SK-N-SH treated with all-trans-retinoic acid at 6 μM for 48 hours (cell line): Measurements from ENCODE around the gene CYFIP1.

Source experiments
- ARNTL ChIP-seq: fragments of 450-650 bp; formaldehyde crosslinking; IDR thresholded peaks from 2 replicates; pipeline ENCODE4 v1.5.0; 2020; ENCODE audit warnings: low read depth, mild to moderate bottlenecking, moderate library complexity, borderline replicate concordance
- ISL1 ChIP-seq: fragments of 250-450 bp; sonication (Bioruptor Pico); IDR thresholded peaks from 2 replicates; pipeline ENCODE4 v2.1.2; 2022; ENCODE audit warnings: mild to moderate bottlenecking, moderate library complexity
- RARB ChIP-seq: fragments of 250-450 bp; sonication (Bioruptor Pico); IDR thresholded peaks from 2 replicates; pipeline ENCODE4 v1.8.0; 2021; ENCODE audit warnings: mild to moderate bottlenecking, moderate library complexity
- TCF4 ChIP-seq: fragments of 250-450 bp; sonication (Bioruptor Pico); IDR thresholded peaks from 2 replicates; pipeline ENCODE4 v1.8.0; 2021; ENCODE audit warnings: mild to moderate bottlenecking, moderate library complexity, borderline replicate concordance
- ZFP30 ChIP-seq: fragments of 450-650 bp; formaldehyde crosslinking; IDR thresholded peaks from 2 replicates; pipeline ENCODE4 v1.5.0; 2022; ENCODE audit warnings: mild to moderate bottlenecking, moderate library complexity
- ZNF70 ChIP-seq: fragments of 450-650 bp; formaldehyde crosslinking; IDR thresholded peaks from 2 replicates; pipeline ENCODE4 v1.5.0; 2020; ENCODE audit warnings: mild to moderate bottlenecking, moderate library complexity
- ZNF8 ChIP-seq: fragments of 450-650 bp; formaldehyde crosslinking; IDR thresholded peaks from 2 replicates; pipeline ENCODE4 v1.5.0; 2020; ENCODE audit warnings: mild to moderate bottlenecking, moderate library complexity
- TF ChIP-seq, protein P1 (sequence below): fragments of 250-450 bp; sonication (Bioruptor Pico); IDR thresholded peaks from 2 replicates; pipeline ENCODE4 v1.8.0; 2020; ENCODE audit warnings: mild to moderate bottlenecking, moderate library complexity, borderline replicate concordance

DNA sequence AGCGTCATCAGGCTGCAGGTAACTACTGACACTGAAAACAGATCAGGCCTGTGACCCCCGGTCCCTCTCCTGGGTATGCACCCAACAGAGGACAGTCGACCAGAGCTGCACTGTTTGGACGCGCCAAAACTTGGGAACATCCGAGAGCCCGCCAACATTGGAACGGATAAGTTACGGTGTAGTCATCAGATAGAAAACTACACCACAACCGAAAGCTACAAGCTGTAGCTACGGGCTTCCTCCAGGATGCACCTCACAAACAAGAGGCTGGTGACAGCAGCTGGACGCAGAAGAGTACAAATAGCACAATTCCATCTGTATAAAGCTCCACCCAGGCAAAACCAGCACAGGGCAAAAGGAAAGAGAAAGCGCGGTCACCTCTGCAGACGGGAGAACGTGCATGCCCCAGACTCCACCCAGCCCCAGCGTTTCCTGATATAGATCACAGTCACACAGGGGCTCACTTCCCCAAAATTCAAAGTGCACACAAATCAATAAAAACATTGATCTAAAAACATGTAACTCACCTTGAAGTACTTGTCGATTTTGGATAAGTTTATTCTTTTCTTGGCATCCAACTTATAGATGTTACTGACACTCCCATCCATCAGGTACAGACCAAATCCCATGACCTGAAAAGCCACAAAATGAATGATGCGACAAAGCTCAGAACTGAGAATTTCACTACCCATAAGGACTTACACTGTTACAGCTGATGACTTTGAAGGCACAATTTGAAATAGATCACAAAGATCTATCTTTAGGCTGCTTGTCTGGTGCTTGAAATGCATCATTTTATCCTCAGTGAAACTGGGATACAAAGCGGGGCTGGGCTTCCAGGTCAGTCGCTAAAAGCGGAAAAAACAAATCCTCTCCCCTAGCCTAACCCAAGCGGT lies 43.3 kb downstream of the CYFIP1 start:
- TF ChIP-seq ISL1 = no peak
- TF ChIP-seq TCF4 = no peak
- TF ChIP-seq, protein P1, sequence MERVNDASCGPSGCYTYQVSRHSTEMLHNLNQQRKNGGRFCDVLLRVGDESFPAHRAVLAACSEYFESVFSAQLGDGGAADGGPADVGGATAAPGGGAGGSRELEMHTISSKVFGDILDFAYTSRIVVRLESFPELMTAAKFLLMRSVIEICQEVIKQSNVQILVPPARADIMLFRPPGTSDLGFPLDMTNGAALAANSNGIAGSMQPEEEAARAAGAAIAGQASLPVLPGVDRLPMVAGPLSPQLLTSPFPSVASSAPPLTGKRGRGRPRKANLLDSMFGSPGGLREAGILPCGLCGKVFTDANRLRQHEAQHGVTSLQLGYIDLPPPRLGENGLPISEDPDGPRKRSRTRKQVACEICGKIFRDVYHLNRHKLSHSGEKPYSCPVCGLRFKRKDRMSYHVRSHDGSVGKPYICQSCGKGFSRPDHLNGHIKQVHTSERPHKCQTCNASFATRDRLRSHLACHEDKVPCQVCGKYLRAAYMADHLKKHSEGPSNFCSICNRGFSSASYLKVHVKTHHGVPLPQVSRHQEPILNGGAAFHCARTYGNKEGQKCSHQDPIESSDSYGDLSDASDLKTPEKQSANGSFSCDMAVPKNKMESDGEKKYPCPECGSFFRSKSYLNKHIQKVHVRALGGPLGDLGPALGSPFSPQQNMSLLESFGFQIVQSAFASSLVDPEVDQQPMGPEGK (CRISPR knock-in tag) = no peak
- no peak for TF ChIP-seq ZFP30 (CRISPR knock-in tag)
- no peak for TF ChIP-seq ARNTL (CRISPR knock-in tag)
- no peak for TF ChIP-seq RARB (CRISPR knock-in tag)
- TF ChIP-seq ZNF70 = no peak
- no peak for TF ChIP-seq ZNF8 (CRISPR knock-in tag)
